IMR-90 (cell line): ENCODE data around the gene ETV6. TPM values are rescaled to one million over a fixed set of nuclear protein-coding genes. Genes with fewer than 3 reads are reported as not detected.

Experiments
- ATAC-seq: fragments of 200-7000 bp; cut with Tn5 transposase; 2 replicates; pipeline ENCODE4 v1.9.1; 2020; ENCODE audit warnings: low read depth, mild to moderate bottlenecking, moderate library complexity
- BruUV-seq: library from RNA; stranded (reverse); fragments of 400-500 nt; replicated peaks from 2 replicates; lab custom pipeline; 2021; lab: Mats Ljungman, UMichigan
- CTCF ChIA-PET: fragments of 300-600 bp; formaldehyde crosslinking; extraction: SDS; loops from one replicate; lab custom pipeline; 2021; ENCODE audit warnings: antibody characterized with exemption; lab: Yijun Ruan, JAX
- POLR2A ChIA-PET: fragments of 300-600 bp; sonication (Branson Sonifier 250); formaldehyde crosslinking; loops from one replicate; lab custom pipeline; 2022; ENCODE audit warnings: antibody characterized with exemption; ENCODE audit not compliant: unreplicated experiment; lab: Charles Lee
- DNase-seq: peaks from one replicate; pipeline ENCODE4 v3.0.0; 2013
- H2AFZ ChIP-seq: replicated peaks from 2 replicates; pipeline ENCODE3; 2013; ENCODE audit warnings: low read length, mild to moderate bottlenecking; ENCODE audit not compliant: poor library complexity
- H2AK5ac ChIP-seq: 2 replicates; pipeline ENCODE4 v1.6.1; 2013; ENCODE audit warnings: low read depth, low read length, inconsistent platforms
- H2AK9ac ChIP-seq: replicated peaks from 2 replicates; pipeline ENCODE3; 2013; ENCODE audit warnings: mild to moderate bottlenecking, low read depth, low read length, moderate library complexity; ENCODE audit not compliant: poor library complexity
- H2BK120ac ChIP-seq: 2 replicates; pipeline ENCODE4 v1.6.1; 2013; ENCODE audit warnings: low read depth, low read length, inconsistent platforms
- H2BK15ac ChIP-seq: 3 replicates; pipeline ENCODE4 v1.6.1; 2013; ENCODE audit warnings: low read depth, low read length, inconsistent platforms
- H2BK20ac ChIP-seq: 2 replicates; pipeline ENCODE4 v1.6.1; 2013; ENCODE audit warnings: low read depth, mild to moderate bottlenecking, inconsistent platforms, low read length, moderate library complexity
- H2BK5ac ChIP-seq: 2 replicates; pipeline ENCODE4 v1.6.1; 2013; ENCODE audit warnings: mild to moderate bottlenecking, low read depth, low read length, inconsistent platforms; ENCODE audit not compliant: poor library complexity, severe bottlenecking
- H3K14ac ChIP-seq: replicated peaks from 2 replicates; pipeline ENCODE4 v1.6.1; 2013; ENCODE audit warnings: low read depth, low read length, inconsistent platforms
- H3K18ac ChIP-seq: 2 replicates; pipeline ENCODE4 v1.6.1; 2013; ENCODE audit warnings: low read depth, low read length, control low read depth
- H3K23ac ChIP-seq: 2 replicates; pipeline ENCODE4 v1.6.1; 2013; ENCODE audit warnings: low read depth, low read length, inconsistent platforms
- H3K27ac ChIP-seq: 2 replicates; pipeline ENCODE4 v1.5.1; 2013; ENCODE audit warnings: mild to moderate bottlenecking, control low read depth, low read length; ENCODE audit not compliant: insufficient read depth
- H3K27me3 ChIP-seq: 2 replicates; pipeline ENCODE4 v1.6.1; 2013; ENCODE audit warnings: low read length; ENCODE audit not compliant: control insufficient read depth, insufficient read depth
- H3K36me3 ChIP-seq: 2 replicates; pipeline ENCODE4 v1.6.1; 2013; ENCODE audit warnings: low read length, mixed read lengths; ENCODE audit not compliant: control insufficient read depth, insufficient read depth
- H3K4ac ChIP-seq: 2 replicates; pipeline ENCODE4 v1.6.1; 2013; ENCODE audit warnings: low read depth, low read length, inconsistent platforms
- H3K4me1 ChIP-seq: 2 replicates; pipeline ENCODE4 v1.6.1; 2013; ENCODE audit warnings: low read length, mixed read lengths; ENCODE audit not compliant: control insufficient read depth, insufficient read depth
- H3K4me2 ChIP-seq: 2 replicates; pipeline ENCODE4 v1.6.1; 2013; ENCODE audit warnings: low read depth, mild to moderate bottlenecking, control low read depth, low read length, moderate library complexity
- H3K4me3 ChIP-seq: 2 replicates; pipeline ENCODE4 v1.5.1; 2013; ENCODE audit warnings: low read depth, mild to moderate bottlenecking, control low read depth, low read length, moderate library complexity; ENCODE audit not compliant: insufficient read depth
- H3K56ac ChIP-seq: 2 replicates; pipeline ENCODE4 v1.6.1; 2013; ENCODE audit warnings: low read length, inconsistent platforms; ENCODE audit not compliant: insufficient read depth; ENCODE audit errors: extremely low read depth
- H3K79me1 ChIP-seq, 2 experiments: 2 replicates each; pipeline ENCODE4 v1.6.1; 2013; ENCODE audit warnings: low read length in 2 of 2, inconsistent platforms in 1 of 2, low read depth in 1 of 2
- H3K9ac ChIP-seq: 2 replicates; pipeline ENCODE4 v1.6.1; 2013; ENCODE audit warnings: low read depth, low read length, control low read depth
- H3K9me1 ChIP-seq: 2 replicates; pipeline ENCODE4 v1.6.1; 2013; ENCODE audit warnings: low read length, inconsistent platforms; ENCODE audit not compliant: insufficient read depth
- H3K9me3 ChIP-seq: 2 replicates; pipeline ENCODE4 v1.6.1; 2013; ENCODE audit warnings: low read length; ENCODE audit not compliant: control insufficient read depth, insufficient read depth
- H4K20me1 ChIP-seq: 2 replicates; pipeline ENCODE4 v1.6.1; 2013; ENCODE audit warnings: low read length, inconsistent platforms; ENCODE audit not compliant: insufficient read depth
- H4K5ac ChIP-seq: 2 replicates; pipeline ENCODE4 v1.6.1; 2013; ENCODE audit warnings: mild to moderate bottlenecking, low read depth, low read length, control low read depth
- H4K8ac ChIP-seq, 2 experiments: 2 replicates each; pipeline ENCODE4 v1.6.1; 2013; ENCODE audit warnings: low read depth in 2 of 2, low read length in 2 of 2, control low read depth in 1 of 2, inconsistent platforms in 1 of 2
- H4K91ac ChIP-seq: 2 replicates; pipeline ENCODE4 v1.6.1; 2013; ENCODE audit warnings: low read depth, low read length, inconsistent platforms; ENCODE audit not compliant: insufficient read depth
- BHLHE40 ChIP-seq: fragments of 150-350 bp; IDR thresholded peaks from 2 replicates; pipeline ENCODE4 v1.6.1; 2016; ENCODE audit warnings: mild to moderate bottlenecking, low read depth, low read length
- CEBPB ChIP-seq: IDR thresholded peaks from 2 replicates; pipeline ENCODE4 v1.6.1; 2012; ENCODE audit warnings: low read depth, low read length, improper control_type of control experiment
- FOS ChIP-seq: fragments of 150-350 bp; IDR thresholded peaks from 2 replicates; pipeline ENCODE4 v1.6.1; 2016; ENCODE audit warnings: low read depth, low read length
- MAFK ChIP-seq: IDR thresholded peaks from 2 replicates; pipeline ENCODE4 v1.6.1; 2012; ENCODE audit warnings: low read depth, low read length, improper control_type of control experiment
- MXI1 ChIP-seq: IDR thresholded peaks from 2 replicates; pipeline ENCODE4 v1.6.1; 2012; ENCODE audit warnings: low read depth, mild to moderate bottlenecking, low read length, moderate library complexity, borderline replicate concordance
- RFX5 ChIP-seq: IDR thresholded peaks from 2 replicates; pipeline ENCODE4 v1.8.0; 2012; ENCODE audit warnings: low read depth, mild to moderate bottlenecking, low read length, moderate library complexity
- SMC3 ChIP-seq: fragments of 150-350 bp; IDR thresholded peaks from 2 replicates; pipeline ENCODE4 v1.6.1; 2016; ENCODE audit warnings: low read depth, mild to moderate bottlenecking, antibody characterized with exemption, low read length, moderate library complexity
- WGBS, 2 experiments: methylation state at CpG; one replicate each; pipeline versions ENCODE4 v1.1.5 to v1.1.7; 2013; ENCODE audit warnings: missing lambda C conversion rate in 2 of 2; ENCODE audit not compliant: insufficient read length in 1 of 2; ENCODE audit errors: extremely low coverage in 2 of 2; 5-methylcytosine and 5-hydroxymethylcytosine counted together
- dilution Hi-C: fragments of 300-500 bp; cut with HindIII; formaldehyde crosslinking; loops from one replicate; pipeline ENCODE4 v1.14.3; 2018; ENCODE audit warnings: low sequenced_read_pairs; ENCODE audit not compliant: unreplicated experiment
- in situ Hi-C: fragments of 300-500 bp; cut with MboI; formaldehyde crosslinking; loops from 3 replicates; pipeline ENCODE4 v1.14.3; 2019; ENCODE audit warnings: low sequenced_read_pairs, inconsistent platforms, mixed read lengths
- intact Hi-C: fragments of 100-400 bp; cut with micrococcal nuclease; formaldehyde crosslinking; loops from 2 replicates; pipeline ENCODE4 v1.10.0; 2022
- polyA plus RNA-seq, 3 experiments: library from polyadenylated mRNA; depleted of rRNA; stranded (reverse); fragments of >200 nt; gene quantifications; 2 replicates each; pipeline ENCODE4 v1.2.3, GENCODE V29; 2012; ENCODE audit warnings: low replicate concordance in 1 of 3
- total RNA-seq: library from RNA; depleted of rRNA; stranded (reverse); fragments of >200 nt; gene quantifications from 2 replicates; pipeline ENCODE4 v1.2.3, GENCODE V29; 2012

Gene ETV6
- total and polyA plus RNA-seq, 2 of the 4 experiments (the other 2 are of a cell fraction), result 8.4 to 9.9 TPM

- no TSS peak for BruUV-seq
- Histone ChIP-seq H3K27ac (no peak overlapping the region), H3K9me3 (no peaks in the 10 kb centered on the region), H3K79me1 (peaks cover 40 to 70% of the 10 kb centered on the region in 2 experiments), H4K5ac (no peak overlapping the region), H3K36me3 (0 out of 2 replicates have a peak, but pooled peaks cover 6% of the 10 kb centered on the region), H3K23ac (no peak overlapping the region), H3K56ac (no peak overlapping the region), H4K8ac (no peak overlapping the region), H2BK120ac (no peak overlapping the region), H4K91ac (no peak overlapping the region), H4K20me1 (no peaks in the 10 kb centered on the region), H3K4me2 (no peak overlapping the region), H3K9ac (no peak overlapping the region), H2BK20ac (no peak overlapping the region), H2AK5ac (no peak overlapping the region), H3K9me1 (peaks cover 20% of the 10 kb centered on the region), H3K4me3 (no peak overlapping the region), H3K18ac (no peak overlapping the region), H2BK15ac (no peak overlapping the region), H3K4ac (no peak overlapping the region), H2BK5ac (no peak overlapping the region), H2AK9ac (no peak overlapping the region), H3K4me1 (peaks cover 9% of the 10 kb centered on the region; the same call in 1 of the 2 replicates), H2AFZ (no peak overlapping the region), H3K27me3 (no peaks in the 10 kb centered on the region), H3K14ac (no peak overlapping the region)
- dilution Hi-C loops (no loop called here), intact Hi-C loops (no loop called here), in situ Hi-C loops (no loop called here)
- no peak for TF ChIP-seq SMC3
- TF ChIP-seq RFX5, result no peak
- no peak for TF ChIP-seq MAFK
- TF ChIP-seq FOS, result no peak
- no peak for TF ChIP-seq CEBPB
- no peak for TF ChIP-seq MXI1
- no peak for TF ChIP-seq BHLHE40
- WGBS, 2 experiments, result 100% methylated on average over 1 of the region's 4 CpGs; no CpG with 5 or more reads in 1 of the 2 experiments
- ChIA-PET CTCF (no interaction called here), POLR2A (no interaction called here)
- ATAC-seq (no peak), DNase-seq (no peak)
Observed at GRCh38 chr12:11777451-11777850, 128.0 kb downstream of the ETV6 start.
